ENCODE results near the gene POLL.

DNA sequence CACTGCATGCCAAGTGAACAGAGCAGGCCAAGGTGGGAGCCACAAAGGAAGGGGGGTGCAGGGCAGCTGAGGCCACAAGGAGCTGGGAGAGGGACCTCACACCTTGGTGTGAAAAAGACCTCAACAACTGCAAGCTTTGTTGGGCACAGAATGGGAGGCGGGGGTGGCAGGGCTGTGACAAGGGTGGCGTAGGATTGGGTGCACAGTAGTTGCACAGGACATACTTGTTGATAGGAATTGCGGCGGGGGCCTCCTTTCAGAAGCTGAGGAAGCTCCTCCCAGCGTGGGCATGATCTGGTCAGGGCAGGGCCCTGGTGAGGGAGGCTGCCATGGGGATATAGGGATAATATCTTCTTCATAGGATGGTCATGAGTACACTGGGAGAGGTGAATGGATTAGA lies 25.8 kb downstream of the POLL start:
- TF ChIP-seq POLR2A (IDR thresholded peaks at IDR 0.05; ENCODE audit: low read depth, low read length) (no peak), SIN3A (IDR thresholded peaks at IDR 0.05; ENCODE audit: low read depth, low read length) (no peak), FOXM1 (IDR thresholded peaks at IDR 0.05; ENCODE audit: low read depth, low read length) (no peak), ZNF274 (IDR thresholded peaks at IDR 0.05; ENCODE audit: insufficient read depth, insufficient read length) (no peak), EZH2 (IDR thresholded peaks at IDR 0.05; ENCODE audit: borderline replicate concordance, control insufficient read depth, low read depth, low read length) (no peak), NFXL1 (IDR thresholded peaks at IDR 0.05; ENCODE audit: borderline replicate concordance) (no peak), SRF (IDR thresholded peaks at IDR 0.05; ENCODE audit: low read depth in 2 of 2, low read length in 2 of 2) (no peak), MYC (IDR thresholded peaks at IDR 0.05; ENCODE audit: insufficient read depth, insufficient read length, insufficient replicate concordance, low read length, severe bottlenecking) (no peak), YY1 (IDR thresholded peaks at IDR 0.05; ENCODE audit: low read depth, low read length) (no peak)
- TF ChIP-seq, protein P1, sequence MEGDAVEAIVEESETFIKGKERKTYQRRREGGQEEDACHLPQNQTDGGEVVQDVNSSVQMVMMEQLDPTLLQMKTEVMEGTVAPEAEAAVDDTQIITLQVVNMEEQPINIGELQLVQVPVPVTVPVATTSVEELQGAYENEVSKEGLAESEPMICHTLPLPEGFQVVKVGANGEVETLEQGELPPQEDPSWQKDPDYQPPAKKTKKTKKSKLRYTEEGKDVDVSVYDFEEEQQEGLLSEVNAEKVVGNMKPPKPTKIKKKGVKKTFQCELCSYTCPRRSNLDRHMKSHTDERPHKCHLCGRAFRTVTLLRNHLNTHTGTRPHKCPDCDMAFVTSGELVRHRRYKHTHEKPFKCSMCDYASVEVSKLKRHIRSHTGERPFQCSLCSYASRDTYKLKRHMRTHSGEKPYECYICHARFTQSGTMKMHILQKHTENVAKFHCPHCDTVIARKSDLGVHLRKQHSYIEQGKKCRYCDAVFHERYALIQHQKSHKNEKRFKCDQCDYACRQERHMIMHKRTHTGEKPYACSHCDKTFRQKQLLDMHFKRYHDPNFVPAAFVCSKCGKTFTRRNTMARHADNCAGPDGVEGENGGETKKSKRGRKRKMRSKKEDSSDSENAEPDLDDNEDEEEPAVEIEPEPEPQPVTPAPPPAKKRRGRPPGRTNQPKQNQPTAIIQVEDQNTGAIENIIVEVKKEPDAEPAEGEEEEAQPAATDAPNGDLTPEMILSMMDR (IDR thresholded peaks at IDR 0.05 in 2 of 3, conservative IDR thresholded peaks at IDR 0.05 in 1 of 3; ENCODE audit: control insufficient read depth in 2 of 3, extremely low read depth in 1 of 3, insufficient read depth in 1 of 3, low read depth in 3 of 3, low read length in 3 of 3): no peak
- TF ChIP-seq, protein P2, sequence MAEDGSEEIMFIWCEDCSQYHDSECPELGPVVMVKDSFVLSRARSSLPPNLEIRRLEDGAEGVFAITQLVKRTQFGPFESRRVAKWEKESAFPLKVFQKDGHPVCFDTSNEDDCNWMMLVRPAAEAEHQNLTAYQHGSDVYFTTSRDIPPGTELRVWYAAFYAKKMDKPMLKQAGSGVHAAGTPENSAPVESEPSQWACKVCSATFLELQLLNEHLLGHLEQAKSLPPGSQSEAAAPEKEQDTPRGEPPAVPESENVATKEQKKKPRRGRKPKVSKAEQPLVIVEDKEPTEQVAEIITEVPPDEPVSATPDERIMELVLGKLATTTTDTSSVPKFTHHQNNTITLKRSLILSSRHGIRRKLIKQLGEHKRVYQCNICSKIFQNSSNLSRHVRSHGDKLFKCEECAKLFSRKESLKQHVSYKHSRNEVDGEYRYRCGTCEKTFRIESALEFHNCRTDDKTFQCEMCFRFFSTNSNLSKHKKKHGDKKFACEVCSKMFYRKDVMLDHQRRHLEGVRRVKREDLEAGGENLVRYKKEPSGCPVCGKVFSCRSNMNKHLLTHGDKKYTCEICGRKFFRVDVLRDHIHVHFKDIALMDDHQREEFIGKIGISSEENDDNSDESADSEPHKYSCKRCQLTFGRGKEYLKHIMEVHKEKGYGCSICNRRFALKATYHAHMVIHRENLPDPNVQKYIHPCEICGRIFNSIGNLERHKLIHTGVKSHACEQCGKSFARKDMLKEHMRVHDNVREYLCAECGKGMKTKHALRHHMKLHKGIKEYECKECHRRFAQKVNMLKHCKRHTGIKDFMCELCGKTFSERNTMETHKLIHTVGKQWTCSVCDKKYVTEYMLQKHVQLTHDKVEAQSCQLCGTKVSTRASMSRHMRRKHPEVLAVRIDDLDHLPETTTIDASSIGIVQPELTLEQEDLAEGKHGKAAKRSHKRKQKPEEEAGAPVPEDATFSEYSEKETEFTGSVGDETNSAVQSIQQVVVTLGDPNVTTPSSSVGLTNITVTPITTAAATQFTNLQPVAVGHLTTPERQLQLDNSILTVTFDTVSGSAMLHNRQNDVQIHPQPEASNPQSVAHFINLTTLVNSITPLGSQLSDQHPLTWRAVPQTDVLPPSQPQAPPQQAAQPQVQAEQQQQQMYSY (CRISPR knock-in tag; IDR thresholded peaks at IDR 0.05): no peak
- TF ChIP-seq, protein P3, sequence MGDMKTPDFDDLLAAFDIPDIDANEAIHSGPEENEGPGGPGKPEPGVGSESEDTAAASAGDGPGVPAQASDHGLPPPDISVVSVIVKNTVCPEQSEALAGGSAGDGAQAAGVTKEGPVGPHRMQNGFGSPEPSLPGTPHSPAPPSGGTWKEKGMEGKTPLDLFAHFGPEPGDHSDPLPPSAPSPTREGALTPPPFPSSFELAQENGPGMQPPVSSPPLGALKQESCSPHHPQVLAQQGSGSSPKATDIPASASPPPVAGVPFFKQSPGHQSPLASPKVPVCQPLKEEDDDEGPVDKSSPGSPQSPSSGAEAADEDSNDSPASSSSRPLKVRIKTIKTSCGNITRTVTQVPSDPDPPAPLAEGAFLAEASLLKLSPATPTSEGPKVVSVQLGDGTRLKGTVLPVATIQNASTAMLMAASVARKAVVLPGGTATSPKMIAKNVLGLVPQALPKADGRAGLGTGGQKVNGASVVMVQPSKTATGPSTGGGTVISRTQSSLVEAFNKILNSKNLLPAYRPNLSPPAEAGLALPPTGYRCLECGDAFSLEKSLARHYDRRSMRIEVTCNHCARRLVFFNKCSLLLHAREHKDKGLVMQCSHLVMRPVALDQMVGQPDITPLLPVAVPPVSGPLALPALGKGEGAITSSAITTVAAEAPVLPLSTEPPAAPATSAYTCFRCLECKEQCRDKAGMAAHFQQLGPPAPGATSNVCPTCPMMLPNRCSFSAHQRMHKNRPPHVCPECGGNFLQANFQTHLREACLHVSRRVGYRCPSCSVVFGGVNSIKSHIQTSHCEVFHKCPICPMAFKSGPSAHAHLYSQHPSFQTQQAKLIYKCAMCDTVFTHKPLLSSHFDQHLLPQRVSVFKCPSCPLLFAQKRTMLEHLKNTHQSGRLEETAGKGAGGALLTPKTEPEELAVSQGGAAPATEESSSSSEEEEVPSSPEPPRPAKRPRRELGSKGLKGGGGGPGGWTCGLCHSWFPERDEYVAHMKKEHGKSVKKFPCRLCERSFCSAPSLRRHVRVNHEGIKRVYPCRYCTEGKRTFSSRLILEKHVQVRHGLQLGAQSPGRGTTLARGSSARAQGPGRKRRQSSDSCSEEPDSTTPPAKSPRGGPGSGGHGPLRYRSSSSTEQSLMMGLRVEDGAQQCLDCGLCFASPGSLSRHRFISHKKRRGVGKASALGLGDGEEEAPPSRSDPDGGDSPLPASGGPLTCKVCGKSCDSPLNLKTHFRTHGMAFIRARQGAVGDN (IDR thresholded peaks at IDR 0.05): no peak
- TF ChIP-seq, protein P4, sequence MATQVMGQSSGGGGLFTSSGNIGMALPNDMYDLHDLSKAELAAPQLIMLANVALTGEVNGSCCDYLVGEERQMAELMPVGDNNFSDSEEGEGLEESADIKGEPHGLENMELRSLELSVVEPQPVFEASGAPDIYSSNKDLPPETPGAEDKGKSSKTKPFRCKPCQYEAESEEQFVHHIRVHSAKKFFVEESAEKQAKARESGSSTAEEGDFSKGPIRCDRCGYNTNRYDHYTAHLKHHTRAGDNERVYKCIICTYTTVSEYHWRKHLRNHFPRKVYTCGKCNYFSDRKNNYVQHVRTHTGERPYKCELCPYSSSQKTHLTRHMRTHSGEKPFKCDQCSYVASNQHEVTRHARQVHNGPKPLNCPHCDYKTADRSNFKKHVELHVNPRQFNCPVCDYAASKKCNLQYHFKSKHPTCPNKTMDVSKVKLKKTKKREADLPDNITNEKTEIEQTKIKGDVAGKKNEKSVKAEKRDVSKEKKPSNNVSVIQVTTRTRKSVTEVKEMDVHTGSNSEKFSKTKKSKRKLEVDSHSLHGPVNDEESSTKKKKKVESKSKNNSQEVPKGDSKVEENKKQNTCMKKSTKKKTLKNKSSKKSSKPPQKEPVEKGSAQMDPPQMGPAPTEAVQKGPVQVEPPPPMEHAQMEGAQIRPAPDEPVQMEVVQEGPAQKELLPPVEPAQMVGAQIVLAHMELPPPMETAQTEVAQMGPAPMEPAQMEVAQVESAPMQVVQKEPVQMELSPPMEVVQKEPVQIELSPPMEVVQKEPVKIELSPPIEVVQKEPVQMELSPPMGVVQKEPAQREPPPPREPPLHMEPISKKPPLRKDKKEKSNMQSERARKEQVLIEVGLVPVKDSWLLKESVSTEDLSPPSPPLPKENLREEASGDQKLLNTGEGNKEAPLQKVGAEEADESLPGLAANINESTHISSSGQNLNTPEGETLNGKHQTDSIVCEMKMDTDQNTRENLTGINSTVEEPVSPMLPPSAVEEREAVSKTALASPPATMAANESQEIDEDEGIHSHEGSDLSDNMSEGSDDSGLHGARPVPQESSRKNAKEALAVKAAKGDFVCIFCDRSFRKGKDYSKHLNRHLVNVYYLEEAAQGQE (IDR thresholded peaks at IDR 0.05; ENCODE audit: low read depth, low read length): no peak

Data from GM12878 (cell line).